Transverse colon (tissue), 4 donors: ENCODE measurements around the gene PARP4. TPM values are rescaled to one million over a fixed set of nuclear protein-coding genes. Genes with fewer than 3 reads are reported as not detected.
A peak's percentile ranks its signal among the peaks of the same experiment; 100 is the strongest.
"Not testable (repeated sequence)": the region's sequence is repeated elsewhere in the genome, so short reads cannot be mapped to it uniquely, and the experiment has no call there.

Source experiments
- DNase-seq: peaks from one replicate; pipeline ENCODE4 v3.0.0-alpha.2; 2019
- H3K27ac ChIP-seq, 4 donors: fragments of 200-600 bp; sonication (generic); 2 replicates each; pipeline ENCODE4 v1.5.1; 2016 to 2018; ENCODE audit warnings: inconsistent platforms in 4 of 4
- H3K27me3 ChIP-seq: fragments of 200-600 bp; sonication (generic); 2 replicates; pipeline ENCODE4 v1.5.1; 2017; ENCODE audit warnings: inconsistent platforms
- H3K36me3 ChIP-seq, 4 donors: fragments of 200-600 bp; sonication (generic); 2 replicates each; pipeline ENCODE4 v1.5.1; 2017 to 2019; ENCODE audit warnings: inconsistent platforms in 4 of 4
- H3K4me1 ChIP-seq, 4 donors: fragments of 200-600 bp; sonication (generic); 2 replicates each; pipeline ENCODE4 v1.5.1; 2017 to 2020; ENCODE audit warnings: inconsistent platforms in 4 of 4
- H3K4me3 ChIP-seq, 4 donors: fragments of 200-600 bp; sonication (generic); 1 replicate in 1 of 4; 2 replicates in 3 of 4; pipeline versions ENCODE4 v1.5.1 to v1.6.1; 2017 to 2019; ENCODE audit warnings: inconsistent platforms in 4 of 4
- H3K9me3 ChIP-seq, 2 donors: fragments of 200-600 bp; sonication (generic); 2 replicates each; pipeline ENCODE4 v1.5.1; 2017 to 2019; ENCODE audit warnings: inconsistent platforms in 2 of 2
- CTCF ChIP-seq, 5 experiments: fragments of 200-600 bp in 3 of 5; fragments of 450-650 bp in 2 of 5; sonication (generic) in 3 of 5; IDR thresholded peaks; 1 replicate in 2 of 5; 2 replicates in 3 of 5; pipeline ENCODE4 v1.5.1; 2016 to 2017; ENCODE audit warnings: antibody characterized with exemption in 5 of 5, inconsistent platforms in 3 of 5, mild to moderate bottlenecking in 2 of 5, moderate library complexity in 1 of 5
- EP300 ChIP-seq: sonication (generic); formaldehyde crosslinking; IDR thresholded peaks from one replicate; pipeline ENCODE4 v1.6.1; 2017; ENCODE audit warnings: antibody characterized with exemption, low read depth
- POLR2A ChIP-seq: fragments of 450-650 bp; IDR thresholded peaks from one replicate; pipeline ENCODE4 v1.6.1; 2016; ENCODE audit warnings: antibody characterized with exemption, mild to moderate bottlenecking, moderate library complexity
- POLR2AphosphoS5 ChIP-seq, 3 donors: sonication (generic); formaldehyde crosslinking; IDR thresholded peaks; one replicate each; pipeline ENCODE4 v1.6.1; 2016; ENCODE audit warnings: antibody characterized with exemption in 3 of 3
- WGBS, 2 donors: methylation state at CpG; one replicate each; pipeline ENCODE4 v1.1.5; 2018; ENCODE audit warnings: low coverage in 1 of 2; 5-methylcytosine and 5-hydroxymethylcytosine counted together
- in situ Hi-C, 4 donors: fragments of 200-750 bp; cut with MboI; loops; one replicate each; pipeline versions ENCODE4 v1.15.0 to v1.15.1; 2017; ENCODE audit warnings: low sequenced_read_pairs in 3 of 4, low pct_ligation_motif_present in 1 of 4, low pct_unique_long_range_greater_than_20kb in 1 of 4
- intact Hi-C: fragments of 100-400 bp; cut with DNase I; formaldehyde crosslinking; loops from one replicate; pipeline ENCODE4 v1.15.1; 2023; ENCODE audit warnings: low total_unique reads
- total RNA-seq, 4 donors: library from RNA; depleted of rRNA; stranded (reverse); fragments of >200 nt; gene quantifications; one replicate each; pipeline ENCODE4 v1.1.0, GENCODE V29; 2016

PARP4 gene
- 100 to 1,000 TPM; 120 to 176 (median 147) TPM for total RNA-seq

GRCh38 chr13:24512197-24512907 lies at the start of gene PARP4:
Gene PARP4, minus strand, starts transcription at chr13:24512778. Its CDS starts 9,002 bp downstream, at chr13:24503776.
- Histone ChIP-seq H3K4me3 (peak within 1 kb of the TSS; percentile 56 to 93 (median 80)), H3K4me1 (peaks cover 6 to 36% (median 23%) of the 10 kb centered on the region in 4 donors), H3K36me3 (no peaks in the 10 kb centered on the region), H3K9me3 (no peaks in the 10 kb centered on the region), H3K27me3 (no peaks in the 10 kb centered on the region), H3K27ac (peak within 1 kb of the TSS; percentile 94 to 99 (median 96))
- in situ Hi-C loops, result no loop called here
- peak; percentile 88 for DNase-seq
- peak; percentile 89 to 94 (median 92) for TF ChIP-seq POLR2AphosphoS5 (IDR thresholded peaks at IDR 0.05)
- no peak for TF ChIP-seq CTCF (IDR thresholded peaks at IDR 0.05)
- TF ChIP-seq POLR2A, result peak; percentile 96
- intact Hi-C loops, result loop anchor here (10.0 kb wide), 1 partner anchor 792 kb away; the partner anchor contains the start of gene NUP58
- WGBS, 2 donors, result 0% methylated on average over 12 to 48 of the region's 63 CpGs

- H3K36me3 ChIP-seq, H3K4me3 ChIP-seq, intact Hi-C loops, DNase-seq, H3K9me3 ChIP-seq, H3K4me1 ChIP-seq, in situ Hi-C loops, H3K27ac ChIP-seq: not testable (repeated sequence)
- WGBS, 2 donors, result 94% methylated on average over 30 of the region's 34 CpGs; no CpG with 5 or more reads in 1 of the 2 donors
- peaks cover 17% of the 10 kb centered on the region for H3K27me3 ChIP-seq
Observed at GRCh38 chr13:24560579-24561187, 48.1 kb upstream of the PARP4 start.

GRCh38 chr13:24559431-24560218 lies 47.0 kb upstream of the PARP4 start:
- DNase-seq, H3K4me3 ChIP-seq, in situ Hi-C loops, H3K9me3 ChIP-seq, H3K27ac ChIP-seq, H3K4me1 ChIP-seq, H3K36me3 ChIP-seq: not testable (repeated sequence)
- peaks cover 17% of the 10 kb centered on the region for H3K27me3 ChIP-seq
- WGBS, 2 donors, result 80 to 83% methylated on average over 2 to 15 of the region's 15 CpGs
- intact Hi-C loops, result loop anchor here (2.0 kb wide), 1 partner anchor 73 kb away; no protein-coding TSS in a partner anchor

DNA sequence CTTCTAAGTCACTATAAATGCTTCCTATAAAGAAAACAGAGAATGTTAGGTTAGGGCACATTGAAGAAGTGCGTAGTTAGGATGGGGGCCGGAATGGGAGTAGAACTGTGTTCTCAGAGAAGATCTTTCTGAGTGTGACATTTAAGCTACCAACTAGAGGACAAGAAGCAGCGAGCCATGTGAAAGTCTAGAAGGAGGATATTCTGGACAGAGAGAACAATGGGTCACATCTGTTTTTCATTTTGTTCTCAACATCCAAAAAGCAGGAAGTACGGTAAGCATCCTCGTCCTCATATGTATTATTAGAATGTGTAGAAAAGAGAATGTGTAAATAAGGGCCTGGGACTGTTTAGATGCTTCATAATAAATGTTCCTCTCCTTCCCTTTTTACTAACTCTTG lies 44.5 kb upstream of the PARP4 start:
- peaks cover 0 to 3% of the 10 kb centered on the region in 2 donors for H3K9me3 ChIP-seq
- no peak overlapping the region for H3K4me3 ChIP-seq
- peaks cover 24% of the 10 kb centered on the region for H3K27me3 ChIP-seq
- intact Hi-C loops, result no loop called here
- H3K36me3 ChIP-seq, result no peaks in the 10 kb centered on the region
- H3K27ac ChIP-seq, result no peak overlapping the region
- WGBS, 2 donors, result 77 to 86% methylated on average over 5 of the region's 5 CpGs
- H3K4me1 ChIP-seq, result no peaks in the 10 kb centered on the region
- in situ Hi-C loops, result no loop called here
- TF ChIP-seq POLR2A (no peak), POLR2AphosphoS5 (IDR thresholded peaks at IDR 0.05) (no peak), EP300 (no peak), CTCF (IDR thresholded peaks at IDR 0.05) (no peak)
- DNase-seq, result no peak

DNA sequence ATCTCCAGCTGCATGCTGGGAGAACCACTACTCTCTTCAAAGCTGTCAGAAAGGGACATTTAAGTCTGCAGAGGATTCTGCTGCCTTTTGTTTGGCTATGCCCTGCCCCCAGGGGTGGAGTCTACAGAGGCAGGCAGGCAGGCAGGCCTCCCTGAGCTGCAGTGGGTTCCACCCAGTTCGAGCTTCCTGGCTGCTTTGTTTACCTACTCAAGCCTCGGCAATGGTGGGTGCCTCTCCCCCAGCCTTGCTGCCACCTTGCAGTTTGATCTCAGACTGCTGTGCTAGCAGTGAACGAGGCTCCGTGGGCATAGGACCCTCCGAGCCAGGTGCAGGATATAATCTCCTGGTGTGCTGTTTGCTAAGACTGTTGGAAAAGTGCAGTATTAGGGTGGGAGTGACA lies 41.3 kb upstream of the PARP4 start:
- H3K27ac ChIP-seq, DNase-seq, in situ Hi-C loops, H3K36me3 ChIP-seq, H3K4me3 ChIP-seq, H3K9me3 ChIP-seq, H3K4me1 ChIP-seq, intact Hi-C loops: not testable (repeated sequence)
- 73% methylated on average over 5 of the region's 5 CpGs; no CpG with 5 or more reads in 1 of the 2 donors for WGBS, 2 donors
- H3K27me3 ChIP-seq, result peaks cover 19% of the 10 kb centered on the region

GRCh38 chr13:24541476-24542352 lies 29.1 kb upstream of the PARP4 start:
- peak overlapping the region; percentile 8 to 57 (median 22) for H3K4me3 ChIP-seq
- WGBS, 2 donors, result 18% methylated on average over 34 of the region's 73 CpGs; no CpG with 5 or more reads in 1 of the 2 donors
- H3K36me3 ChIP-seq, in situ Hi-C loops, intact Hi-C loops, H3K27ac ChIP-seq, H3K9me3 ChIP-seq: not testable (repeated sequence)
- H3K4me1 ChIP-seq, result peaks cover 0 to 11% (median 4%) of the 10 kb centered on the region in 4 donors
- H3K27me3 ChIP-seq, result peaks cover 63% of the 10 kb centered on the region
- peak; percentile 12 for DNase-seq
